IPS DF 6.9 (cell line): ENCODE measurements around the gene NANOS2.

ENCODE experiments used
- DNase-seq: peaks from one replicate; pipeline ENCODE4 v3.0.0-alpha.2; 2013; ENCODE audit warnings: low read depth, low spot score
- H3K27ac ChIP-seq: one replicate; pipeline ENCODE4 v1.5.1; 2013; ENCODE audit warnings: low read length, control low read depth
- H3K27me3 ChIP-seq: 2 replicates; pipeline ENCODE4 v1.6.1; 2013; ENCODE audit warnings: mild to moderate bottlenecking, low read length; ENCODE audit not compliant: control insufficient read depth, insufficient read depth
- H3K36me3 ChIP-seq: 2 replicates; pipeline ENCODE4 v1.6.1; 2013; ENCODE audit warnings: low read length; ENCODE audit not compliant: control insufficient read depth, insufficient read depth
- H3K4me1 ChIP-seq: 2 replicates; pipeline ENCODE4 v1.6.1; 2013; ENCODE audit warnings: low read length; ENCODE audit not compliant: control insufficient read depth, insufficient read depth
- H3K4me3 ChIP-seq: 2 replicates; pipeline ENCODE4 v1.5.1; 2013; ENCODE audit warnings: mild to moderate bottlenecking, low read length
- H3K9me3 ChIP-seq: 2 replicates; pipeline ENCODE4 v1.6.1; 2013; ENCODE audit warnings: low read length, inconsistent platforms; ENCODE audit not compliant: control insufficient read depth, insufficient read depth
- WGBS: extraction: QIAGEN DNeasy Blood & Tissue Kit; methylation state at CpG from one replicate; pipeline ENCODE4 v1.1.7; 2013; ENCODE audit warnings: mixed read lengths, missing lambda C conversion rate; ENCODE audit not compliant: insufficient read length, insufficient coverage; 5-methylcytosine and 5-hydroxymethylcytosine counted together

NANOS2 gene

GRCh38 chr19:45952686-45953505 lies 38.3 kb upstream of the NANOS2 start:
- H3K27ac ChIP-seq = no peak overlapping the region
- peak overlapping the region; percentile 55 for H3K4me3 ChIP-seq
- no peaks in the 10 kb centered on the region for H3K36me3 ChIP-seq
- no CpG with 5 or more reads among the region's 43 CpGs for whole genome bisulfite sequencing
- H3K27me3 ChIP-seq = no peaks in the 10 kb centered on the region
- peak; percentile 85 for DNase-seq
- peaks cover 4% of the 10 kb centered on the region for H3K4me1 ChIP-seq
- no peaks in the 10 kb centered on the region for H3K9me3 ChIP-seq

GRCh38 chr19:45952341-45952685 lies 37.7 kb upstream of the NANOS2 start:
- H3K4me1 ChIP-seq = peaks cover 4% of the 10 kb centered on the region
- no peaks in the 10 kb centered on the region for H3K36me3 ChIP-seq
- no peaks in the 10 kb centered on the region for H3K27me3 ChIP-seq
- no CpG with 5 or more reads among the region's 8 CpGs for WGBS
- no peak for DNase-seq
- no peaks in the 10 kb centered on the region for H3K9me3 ChIP-seq
- H3K4me3 ChIP-seq = no peak overlapping the region; the same call in 1 of the 2 replicates
- H3K27ac ChIP-seq = no peak overlapping the region

- Histone ChIP-seq H3K27ac (no peak overlapping the region), H3K4me1 (peaks cover 2% of the 10 kb centered on the region; the same call in 1 of the 2 replicates), H3K9me3 (no peaks in the 10 kb centered on the region), H3K27me3 (no peaks in the 10 kb centered on the region), H3K36me3 (no peaks in the 10 kb centered on the region), H3K4me3 (no peak overlapping the region)
- no peak for DNase-seq
- WGBS = no CpG with 5 or more reads among the region's 1 CpG
These were observed 33.3 kb upstream of the NANOS2 start for GRCh38 chr19:45947926-45948325.

GRCh38 chr19:45940515-45940805 lies 25.9 kb upstream of the NANOS2 start:
- WGBS = no CpG with 5 or more reads among the region's 32 CpGs
- H3K27me3 ChIP-seq = no peaks in the 10 kb centered on the region
- H3K9me3 ChIP-seq = no peaks in the 10 kb centered on the region
- H3K4me1 ChIP-seq = no peaks in the 10 kb centered on the region
- H3K27ac ChIP-seq = no peak overlapping the region
- H3K36me3 ChIP-seq = peaks cover 4% of the 10 kb centered on the region; the same call in 1 of the 2 replicates
- no peak for DNase-seq
- no peak overlapping the region for H3K4me3 ChIP-seq

GRCh38 chr19:45939792-45940514 lies 25.4 kb upstream of the NANOS2 start:
- no CpG with 5 or more reads among the region's 67 CpGs for WGBS
- Histone ChIP-seq H3K4me3 (no peak overlapping the region), H3K36me3 (peaks cover 4% of the 10 kb centered on the region; the same call in 1 of the 2 replicates), H3K27ac (no peak overlapping the region), H3K4me1 (no peaks in the 10 kb centered on the region), H3K27me3 (no peaks in the 10 kb centered on the region), H3K9me3 (no peaks in the 10 kb centered on the region)
- DNase-seq = no peak

GRCh38 chr19:45938733-45939319 lies 24.2 kb upstream of the NANOS2 start:
- H3K36me3 ChIP-seq = peaks cover 4% of the 10 kb centered on the region; the same call in 1 of the 2 replicates
- H3K27me3 ChIP-seq = no peaks in the 10 kb centered on the region
- no peak for DNase-seq
- H3K4me3 ChIP-seq = no peak overlapping the region
- H3K27ac ChIP-seq = no peak overlapping the region
- H3K9me3 ChIP-seq = no peaks in the 10 kb centered on the region
- WGBS = no CpG with 5 or more reads among the region's 3 CpGs
- H3K4me1 ChIP-seq = no peaks in the 10 kb centered on the region

GRCh38 chr19:45935267-45935666 lies 20.7 kb upstream of the NANOS2 start:
- no peaks in the 10 kb centered on the region for H3K27me3 ChIP-seq

GRCh38 chr19:45934551-45935230 lies 20.1 kb upstream of the NANOS2 start:
- no peak overlapping the region for H3K27ac ChIP-seq
- no peak for DNase-seq
- H3K9me3 ChIP-seq = no peaks in the 10 kb centered on the region
- no peaks in the 10 kb centered on the region for H3K4me1 ChIP-seq
- no peaks in the 10 kb centered on the region for H3K36me3 ChIP-seq
- no peaks in the 10 kb centered on the region for H3K27me3 ChIP-seq
- no peak overlapping the region for H3K4me3 ChIP-seq
- WGBS = no CpG with 5 or more reads among the region's 19 CpGs

More at GRCh38 chr19:45935267-45935666, 20.7 kb upstream of the NANOS2 start:
- Histone ChIP-seq H3K9me3 (no peaks in the 10 kb centered on the region), H3K36me3 (no peaks in the 10 kb centered on the region; the same call in 1 of the 2 replicates), H3K4me1 (no peaks in the 10 kb centered on the region), H3K27ac (no peak overlapping the region), H3K4me3 (no peak overlapping the region)
- no peak for DNase-seq
- no CpG with 5 or more reads among the region's 19 CpGs for WGBS

- H3K27ac ChIP-seq = no peak overlapping the region
- H3K4me1 ChIP-seq = no peaks in the 10 kb centered on the region
- H3K36me3 ChIP-seq = no peaks in the 10 kb centered on the region
- no CpG with 5 or more reads among the region's 9 CpGs for WGBS
- H3K27me3 ChIP-seq = no peaks in the 10 kb centered on the region
- H3K9me3 ChIP-seq = no peaks in the 10 kb centered on the region
- no peak for DNase-seq
- no peak overlapping the region for H3K4me3 ChIP-seq
These were observed 19.2 kb upstream of the NANOS2 start for GRCh38 chr19:45933759-45934158.

GRCh38 chr19:45931055-45931454 lies 16.5 kb upstream of the NANOS2 start:
- H3K27ac ChIP-seq = no peak overlapping the region
- no CpG with 5 or more reads among the region's 3 CpGs for WGBS

More at GRCh38 chr19:45931055-45931454, 16.5 kb upstream of the NANOS2 start:
- no peak for DNase-seq
- no peak overlapping the region for H3K4me3 ChIP-seq
- no peaks in the 10 kb centered on the region for H3K36me3 ChIP-seq
- no peaks in the 10 kb centered on the region for H3K27me3 ChIP-seq
- no peaks in the 10 kb centered on the region for H3K9me3 ChIP-seq
- H3K4me1 ChIP-seq = no peaks in the 10 kb centered on the region
